HG02610 (cell line): ENCODE results near the gene C9orf72.
"Not testable (repeated sequence)": the region's sequence is repeated elsewhere in the genome, so short reads cannot be mapped to it uniquely, and the experiment has no call there.

ENCODE experiments used
- ATAC-seq: cut with Tn5 transposase; IDR thresholded peaks from one replicate; pipeline ENCODE4 v1.9.1; 2021; ENCODE audit warnings: mild to moderate bottlenecking, moderate library complexity; ENCODE audit not compliant: unreplicated experiment

The C9orf72 gene

GRCh38 chr9:27572918-27573633, at the start of gene C9orf72:
Gene C9orf72, minus strand, starts transcription at chr9:27573481. Its CDS starts 6,361 bp downstream, at chr9:27567120.
- ATAC-seq = peak; percentile 66

- no peak for ATAC-seq
Observed at GRCh38 chr9:27622693-27623340, 49.5 kb upstream of the C9orf72 start.

GRCh38 chr9:27619743-27620142, 46.5 kb upstream of the C9orf72 start:
- ATAC-seq = no peak

- ATAC-seq = no peak
Observed at GRCh38 chr9:27618066-27618465, 44.8 kb upstream of the C9orf72 start.

GRCh38 chr9:27614551-27614950, 41.3 kb upstream of the C9orf72 start:
- ATAC-seq = no peak

GRCh38 chr9:27612036-27612435, 38.8 kb upstream of the C9orf72 start:
- not testable (repeated sequence) for ATAC-seq

- no peak for ATAC-seq
Observed at GRCh38 chr9:27610622-27611021, 37.3 kb upstream of the C9orf72 start.

GRCh38 chr9:27602954-27603353, 29.7 kb upstream of the C9orf72 start:
- ATAC-seq = no peak

- ATAC-seq = no peak
Observed at GRCh38 chr9:27602142-27602861, 29.0 kb upstream of the C9orf72 start.

GRCh38 chr9:27601396-27601795, 28.1 kb upstream of the C9orf72 start:
- no peak for ATAC-seq

GRCh38 chr9:27600256-27600655, 27.0 kb upstream of the C9orf72 start:
- no peak for ATAC-seq

- ATAC-seq = no peak
Observed at GRCh38 chr9:27599870-27600238, 26.6 kb upstream of the C9orf72 start.

GRCh38 chr9:27599102-27599869, 26.0 kb upstream of the C9orf72 start:
- ATAC-seq = no peak

- no peak for ATAC-seq
Observed at GRCh38 chr9:27595733-27596132, 22.5 kb upstream of the C9orf72 start.

- ATAC-seq = no peak
Observed at GRCh38 chr9:27591672-27592071, 18.4 kb upstream of the C9orf72 start.

- no peak for ATAC-seq
Observed at GRCh38 chr9:27591093-27591492, 17.8 kb upstream of the C9orf72 start.

GRCh38 chr9:27590651-27591050, 17.4 kb upstream of the C9orf72 start:
- no peak for ATAC-seq

- no peak for ATAC-seq
Observed at GRCh38 chr9:27589462-27589861, 16.2 kb upstream of the C9orf72 start.

- ATAC-seq = no peak
Observed at GRCh38 chr9:27586304-27586703, 13.0 kb upstream of the C9orf72 start.

GRCh38 chr9:27584931-27585330, 11.7 kb upstream of the C9orf72 start:
- ATAC-seq = no peak

- no peak for ATAC-seq
Observed at GRCh38 chr9:27582794-27583193, 9.5 kb upstream of the C9orf72 start.
